SH-SY5Y (cell line): ENCODE results near the gene CD69.

ENCODE experiments used
- GATA2 ChIP-seq: IDR thresholded peaks from 2 replicates; pipeline ENCODE4 v1.6.1; 2011; ENCODE audit warnings: mild to moderate bottlenecking, low read depth, low read length
- GATA3 ChIP-seq: IDR thresholded peaks from 2 replicates; pipeline ENCODE4 v1.6.1; 2011; ENCODE audit warnings: low read depth, mild to moderate bottlenecking, low read length, moderate library complexity

GRCh38 chr12:9779209-9779608, 18.5 kb upstream of the CD69 start:
- TF ChIP-seq GATA2 (no peak), GATA3 (no peak)
